Gastroesophageal sphincter (tissue), 3 donors: Measurements from ENCODE around the gene ABHD12.

Source experiments
- CTCF ChIP-seq, 4 experiments: fragments of 200-600 bp in 2 of 4; fragments of 450-650 bp in 2 of 4; sonication (generic) in 1 of 4; IDR thresholded peaks; one replicate each; pipeline ENCODE4 v1.5.1; 2017 to 2019; ENCODE audit warnings: antibody characterized with exemption in 4 of 4, mild to moderate bottlenecking in 2 of 4, moderate library complexity in 2 of 4
- EP300 ChIP-seq: sonication (generic); formaldehyde crosslinking; IDR thresholded peaks from one replicate; pipeline ENCODE4 v1.6.1; 2017; ENCODE audit warnings: antibody characterized with exemption, mild to moderate bottlenecking
- POLR2A ChIP-seq, 2 donors: fragments of 450-650 bp; IDR thresholded peaks; one replicate each; pipeline ENCODE4 v1.6.1; 2017; ENCODE audit warnings: antibody characterized with exemption in 2 of 2, mild to moderate bottlenecking in 2 of 2, moderate library complexity in 1 of 2
- POLR2AphosphoS5 ChIP-seq: sonication (generic); formaldehyde crosslinking; IDR thresholded peaks from one replicate; pipeline ENCODE4 v1.6.1; 2017; ENCODE audit warnings: antibody characterized with exemption

GRCh38 chr20:25278636-25279361 is 111.8 kb downstream of the ABHD12 start:
- TF ChIP-seq CTCF (IDR thresholded peaks at IDR 0.05), result no peak
- no peak for TF ChIP-seq POLR2AphosphoS5
- no peak for TF ChIP-seq EP300
- TF ChIP-seq POLR2A (IDR thresholded peaks at IDR 0.05), result no peak
